ENCODE data around the gene OGFOD3. TPM values are rescaled to one million over a fixed set of nuclear protein-coding genes. Genes with fewer than 3 reads are reported as not detected.
A peak's percentile ranks its signal among the peaks of the same experiment; 100 is the strongest.

Gene OGFOD3
- total and polyA plus RNA-seq, 7 donors = 6.0 to 28.2 (median 19.3) TPM

DNA sequence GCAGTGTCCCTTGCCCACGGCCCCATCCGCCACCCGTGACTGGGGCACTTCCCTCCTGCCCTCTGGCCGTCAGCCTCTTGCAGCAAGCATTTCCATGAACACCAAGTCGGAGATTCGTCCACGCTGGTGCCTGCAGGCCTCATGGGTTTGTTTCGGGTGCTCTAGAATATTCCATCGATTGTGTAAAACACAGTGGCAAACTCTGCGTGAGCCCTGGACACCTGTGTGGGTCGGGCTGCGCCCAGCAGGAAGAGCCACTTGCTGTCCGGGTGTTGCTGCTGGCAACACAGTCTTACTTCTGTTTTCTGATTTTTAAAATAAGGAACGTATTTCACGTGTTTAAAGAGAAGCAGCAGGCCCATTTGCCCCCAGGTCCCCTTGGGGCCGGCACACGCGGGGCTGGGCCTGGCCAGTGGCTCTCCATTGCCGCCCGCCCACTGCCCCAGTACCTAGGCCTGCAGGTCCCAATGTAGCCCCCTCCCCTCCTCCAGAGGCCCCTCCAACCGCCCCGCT, 22.1 kb upstream of the OGFOD3 start:
- H3K4me1 ChIP-seq = peaks cover 0 to 7% (median 0%) of the 10 kb centered on the region in 4 donors
- intact Hi-C loops (cut with DNase I) = no loop called here
- H3K27ac ChIP-seq = peak overlapping the region; percentile 12 to 52 (median 26)
- H3K4me3 ChIP-seq = peak overlapping the region in 1 of 4 donors; percentile 7
- TF ChIP-seq, protein P1, sequence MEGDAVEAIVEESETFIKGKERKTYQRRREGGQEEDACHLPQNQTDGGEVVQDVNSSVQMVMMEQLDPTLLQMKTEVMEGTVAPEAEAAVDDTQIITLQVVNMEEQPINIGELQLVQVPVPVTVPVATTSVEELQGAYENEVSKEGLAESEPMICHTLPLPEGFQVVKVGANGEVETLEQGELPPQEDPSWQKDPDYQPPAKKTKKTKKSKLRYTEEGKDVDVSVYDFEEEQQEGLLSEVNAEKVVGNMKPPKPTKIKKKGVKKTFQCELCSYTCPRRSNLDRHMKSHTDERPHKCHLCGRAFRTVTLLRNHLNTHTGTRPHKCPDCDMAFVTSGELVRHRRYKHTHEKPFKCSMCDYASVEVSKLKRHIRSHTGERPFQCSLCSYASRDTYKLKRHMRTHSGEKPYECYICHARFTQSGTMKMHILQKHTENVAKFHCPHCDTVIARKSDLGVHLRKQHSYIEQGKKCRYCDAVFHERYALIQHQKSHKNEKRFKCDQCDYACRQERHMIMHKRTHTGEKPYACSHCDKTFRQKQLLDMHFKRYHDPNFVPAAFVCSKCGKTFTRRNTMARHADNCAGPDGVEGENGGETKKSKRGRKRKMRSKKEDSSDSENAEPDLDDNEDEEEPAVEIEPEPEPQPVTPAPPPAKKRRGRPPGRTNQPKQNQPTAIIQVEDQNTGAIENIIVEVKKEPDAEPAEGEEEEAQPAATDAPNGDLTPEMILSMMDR (IDR thresholded peaks at IDR 0.05) = no peak
- no peak for TF ChIP-seq POLR2AphosphoS5 (IDR thresholded peaks at IDR 0.05)
- no peak for TF ChIP-seq POLR2A (IDR thresholded peaks at IDR 0.05)
- TF ChIP-seq EP300 (IDR thresholded peaks at IDR 0.05) = no peak
- peaks cover 0 to 51% (median 7%) of the 10 kb centered on the region in 4 donors for H3K36me3 ChIP-seq
- DNase-seq = no peak
- no peaks in the 10 kb centered on the region for H3K9me3 ChIP-seq
- H3K27me3 ChIP-seq = no peaks in the 10 kb centered on the region
- 72 to 81% methylated on average over 22 of the region's 22 CpGs for WGBS, 2 donors

DNA sequence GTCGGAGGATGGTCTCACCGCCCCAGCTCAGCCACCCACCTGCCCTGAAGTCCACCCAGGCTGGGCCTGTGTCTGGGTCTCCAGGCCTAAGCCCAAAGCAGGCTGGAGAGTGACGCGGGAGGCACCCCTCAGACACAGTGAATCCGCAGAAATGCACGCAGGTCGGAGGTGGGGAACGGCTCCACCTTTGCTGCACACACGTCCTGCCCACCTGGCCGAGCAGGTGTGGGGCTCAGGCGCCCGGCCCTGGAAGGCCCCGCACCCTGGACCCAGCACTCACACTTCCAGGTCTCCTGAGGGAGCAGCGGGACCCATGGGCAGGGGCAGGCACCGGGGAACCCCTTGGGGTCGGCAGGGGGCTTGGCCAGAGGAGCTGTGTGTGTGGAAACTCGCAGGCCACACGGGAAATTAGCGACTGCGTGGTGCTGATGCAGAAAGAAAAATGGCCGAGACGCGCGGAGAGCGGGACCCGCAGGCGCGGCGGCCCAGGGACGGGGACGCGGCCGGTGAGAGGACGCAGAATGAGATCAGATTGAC, 21.5 kb upstream of the OGFOD3 start:
- H3K36me3 ChIP-seq = peaks cover 0 to 56% (median 7%) of the 10 kb centered on the region in 4 donors
- DNase-seq = no peak
- no peak overlapping the region for H3K27ac ChIP-seq

DNA sequence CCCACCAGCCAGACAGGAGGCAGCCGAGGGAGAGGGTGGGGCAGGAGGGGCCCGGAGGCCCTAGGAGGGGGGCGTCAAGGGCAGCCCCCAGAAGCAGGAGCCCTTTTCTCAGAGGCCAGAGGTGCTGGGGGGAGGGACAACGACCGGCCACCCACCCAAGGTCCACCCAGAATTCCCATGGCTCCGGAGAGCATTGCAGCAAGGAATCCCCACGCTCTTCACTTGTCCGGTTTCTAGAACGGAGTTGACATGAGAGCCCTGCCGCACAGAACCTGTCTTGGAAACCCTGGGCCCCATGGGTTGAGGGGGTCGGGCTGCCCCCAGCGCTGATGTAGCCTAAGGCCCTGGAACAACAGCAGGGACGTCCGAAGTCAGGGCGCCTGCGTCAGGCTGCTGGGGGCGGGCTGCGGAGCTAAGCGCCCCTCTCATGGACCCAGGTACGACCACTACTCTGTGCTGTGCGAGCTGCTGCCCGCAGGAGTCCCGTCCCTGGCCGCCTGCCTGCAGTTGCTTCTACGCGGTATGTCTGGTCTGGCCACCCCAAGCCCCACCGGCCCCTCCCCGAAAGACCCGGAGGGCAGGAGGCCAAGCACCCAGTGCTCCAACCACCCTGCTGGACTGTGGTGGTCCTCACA, 20.9 kb upstream of the OGFOD3 start:
- no peak overlapping the region for H3K4me3 ChIP-seq
- H3K27ac ChIP-seq = no peak overlapping the region
- no peaks in the 10 kb centered on the region for H3K9me3 ChIP-seq
- H3K36me3 ChIP-seq = peaks cover 0 to 50% (median 7%) of the 10 kb centered on the region in 4 donors
- DNase-seq = no peak
- intact Hi-C loops (cut with DNase I) = no loop called here
- H3K4me1 ChIP-seq = no peaks in the 10 kb centered on the region
- 91% methylated on average over 29 of the region's 29 CpGs for WGBS, 2 donors
- H3K27me3 ChIP-seq = no peaks in the 10 kb centered on the region
- TF ChIP-seq POLR2A (IDR thresholded peaks at IDR 0.05) (no peak), EP300 (IDR thresholded peaks at IDR 0.05) (no peak), POLR2AphosphoS5 (IDR thresholded peaks at IDR 0.05) (no peak)
- TF ChIP-seq, protein P1 (IDR thresholded peaks at IDR 0.05) = no peak

More for the DNA sequence above, 21.5 kb upstream of the OGFOD3 start:
- intact Hi-C loops (cut with DNase I) = no loop called here
- Histone ChIP-seq H3K4me3 (no peak overlapping the region), H3K4me1 (peaks cover 0 to under 1% (median 0%) of the 10 kb centered on the region in 4 donors), H3K9me3 (no peaks in the 10 kb centered on the region), H3K27me3 (no peaks in the 10 kb centered on the region)
- 95 to 96% methylated on average over 34 of the region's 34 CpGs for WGBS, 2 donors
- TF ChIP-seq POLR2A (IDR thresholded peaks at IDR 0.05) = no peak
- no peak for TF ChIP-seq POLR2AphosphoS5 (IDR thresholded peaks at IDR 0.05)
- no peak for TF ChIP-seq EP300 (IDR thresholded peaks at IDR 0.05)
- TF ChIP-seq, protein P1 (IDR thresholded peaks at IDR 0.05) = no peak

DNA sequence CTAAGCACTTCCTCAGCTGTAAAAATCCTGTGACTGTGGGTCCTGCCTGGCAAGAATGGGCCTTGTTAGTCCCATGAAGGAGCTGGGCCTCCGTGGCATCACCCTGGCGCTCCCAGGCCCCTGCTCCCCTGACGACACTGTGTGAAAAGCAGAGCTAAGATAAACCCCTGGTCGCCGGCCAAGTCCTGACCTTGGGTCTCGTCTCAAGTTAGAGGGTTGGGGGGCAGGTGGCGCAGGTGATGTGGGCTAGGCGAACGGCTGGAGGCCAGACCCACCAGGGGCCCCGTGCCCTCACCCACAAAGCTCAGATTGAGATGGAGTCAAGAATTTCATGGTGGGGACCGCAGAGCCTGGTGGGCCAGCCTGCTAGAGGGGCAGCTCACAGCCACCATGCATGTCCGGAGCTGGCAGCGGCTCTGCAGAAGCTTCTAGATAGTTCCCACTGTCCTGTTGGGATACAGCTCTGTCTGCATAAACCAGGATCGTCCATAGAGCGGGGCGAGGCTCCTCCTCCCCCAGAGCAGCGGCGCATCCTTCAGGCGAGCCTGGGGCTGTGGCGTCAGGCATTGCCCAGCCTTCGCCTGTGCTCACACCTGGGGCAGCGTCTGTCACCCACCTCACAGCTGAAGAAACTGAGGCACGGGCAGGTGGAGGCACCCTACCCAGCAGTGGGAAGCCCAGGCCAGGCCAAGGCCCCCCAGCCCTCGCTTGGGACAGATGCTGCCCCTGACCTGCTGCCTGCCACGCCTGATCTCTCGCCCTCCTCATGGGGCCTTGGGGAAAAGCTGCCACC, 20.2 kb upstream of the OGFOD3 start:
- Histone ChIP-seq H3K9me3 (no peaks in the 10 kb centered on the region), H3K36me3 (peaks cover 0 to 49% (median 6%) of the 10 kb centered on the region in 4 donors), H3K4me3 (no peak overlapping the region), H3K4me1 (no peaks in the 10 kb centered on the region), H3K27me3 (no peaks in the 10 kb centered on the region), H3K27ac (no peak overlapping the region)
- TF ChIP-seq POLR2AphosphoS5 (IDR thresholded peaks at IDR 0.05) (no peak), EP300 (IDR thresholded peaks at IDR 0.05) (no peak), POLR2A (IDR thresholded peaks at IDR 0.05) (no peak)
- TF ChIP-seq, protein P1 (IDR thresholded peaks at IDR 0.05) = no peak
- 89 to 94% methylated on average over 26 of the region's 26 CpGs for WGBS, 2 donors
- intact Hi-C loops (cut with DNase I) = no loop called here
- no peak for DNase-seq
